ENCODE results near the gene MDFI. TPM values are rescaled to one million over a fixed set of nuclear protein-coding genes. Genes with fewer than 3 reads are reported as not detected.

The MDFI gene
- total RNA-seq, 1 experiment from 2014 or later = 19.4 TPM

GRCh38 chr6:41673704-41674000 is 35.4 kb downstream of the MDFI start:
- Histone ChIP-seq H3K9me3 (ENCODE audit: insufficient read depth, low read depth) (no peaks in the 10 kb centered on the region), H3K27me3 (ENCODE audit: insufficient read depth, low read depth) (peaks cover 58% of the 10 kb centered on the region), H3K4me1 (replicated peaks; ENCODE audit: insufficient read depth) (no peaks in the 10 kb centered on the region), H3K4me2 (no peak overlapping the region), H3K9me2 (ENCODE audit: insufficient read depth) (no peaks in the 10 kb centered on the region), H3K4me3 (no peak overlapping the region), H3K27ac (no peak overlapping the region), H4K20me1 (ENCODE audit: insufficient read depth) (no peaks in the 10 kb centered on the region), H3F3A (ENCODE audit: insufficient read depth, low read depth) (no peaks in the 10 kb centered on the region), H2AFZ (no peak overlapping the region), H3K79me2 (ENCODE audit: low read depth) (no peaks in the 10 kb centered on the region), H3K36me3 (ENCODE audit: low read depth) (no peaks in the 10 kb centered on the region)
- CTCF ChIA-PET = interaction anchor here (0.6 kb wide), 1 partner anchor 71 kb away, joined by 3 read pairs; no protein-coding TSS in a partner anchor
- no peak for DNase-seq
- intact Hi-C loops (cut with micrococcal nuclease; ENCODE audit: unreplicated experiment) = no loop called here
- TF ChIP-seq CTCF (conservative IDR thresholded peaks at IDR 0.05) (no peak), EZH2 (IDR thresholded peaks at IDR 0.05; ENCODE audit: low read depth) (no peak)
- BruUV-seq (replicated peaks) = no TSS peak
- POLR2A ChIA-PET (ENCODE audit: unreplicated experiment) = no interaction called here

- CTCF ChIA-PET = no interaction called here
- Histone ChIP-seq H3K4me3 (no peak overlapping the region), H2AFZ (no peak overlapping the region), H3K27me3 (ENCODE audit: insufficient read depth, low read depth) (peaks cover 51% of the 10 kb centered on the region), H3K27ac (no peak overlapping the region), H3K36me3 (ENCODE audit: low read depth) (no peaks in the 10 kb centered on the region), H3K9me3 (ENCODE audit: insufficient read depth, low read depth) (no peaks in the 10 kb centered on the region), H3K79me2 (ENCODE audit: low read depth) (no peaks in the 10 kb centered on the region), H3K4me1 (replicated peaks; ENCODE audit: insufficient read depth) (no peaks in the 10 kb centered on the region), H3K4me2 (no peak overlapping the region), H4K20me1 (ENCODE audit: insufficient read depth) (no peaks in the 10 kb centered on the region), H3F3A (ENCODE audit: insufficient read depth, low read depth) (no peaks in the 10 kb centered on the region), H3K9me2 (ENCODE audit: insufficient read depth) (no peaks in the 10 kb centered on the region)
- no TSS peak for BruUV-seq (replicated peaks)
- POLR2A ChIA-PET (ENCODE audit: unreplicated experiment) = no interaction called here
- TF ChIP-seq EZH2 (IDR thresholded peaks at IDR 0.05; ENCODE audit: low read depth) = no peak
- no peak for TF ChIP-seq CTCF (conservative IDR thresholded peaks at IDR 0.05)
- intact Hi-C loops (cut with micrococcal nuclease; ENCODE audit: unreplicated experiment) = no loop called here
- no peak for DNase-seq
Observed at GRCh38 chr6:41674231-41675000, 36.1 kb downstream of the MDFI start.

- no peak for DNase-seq
- intact Hi-C loops (cut with micrococcal nuclease; ENCODE audit: unreplicated experiment) = no loop called here
- Histone ChIP-seq H3K79me2 (ENCODE audit: low read depth) (no peaks in the 10 kb centered on the region), H3K4me3 (no peak overlapping the region), H3K4me1 (replicated peaks; ENCODE audit: insufficient read depth) (no peaks in the 10 kb centered on the region), H3K4me2 (no peak overlapping the region), H3F3A (ENCODE audit: insufficient read depth, low read depth) (no peaks in the 10 kb centered on the region), H2AFZ (no peak overlapping the region), H3K9me2 (ENCODE audit: insufficient read depth) (no peaks in the 10 kb centered on the region), H3K9me3 (ENCODE audit: insufficient read depth, low read depth) (no peaks in the 10 kb centered on the region), H3K36me3 (ENCODE audit: low read depth) (no peaks in the 10 kb centered on the region), H3K27ac (no peak overlapping the region), H4K20me1 (ENCODE audit: insufficient read depth) (no peaks in the 10 kb centered on the region), H3K27me3 (ENCODE audit: insufficient read depth, low read depth) (peaks cover 42% of the 10 kb centered on the region)
- BruUV-seq (replicated peaks) = no TSS peak
- CTCF ChIA-PET = no interaction called here
- POLR2A ChIA-PET (ENCODE audit: unreplicated experiment) = interaction anchor here (0.6 kb wide), 1 partner anchor 115 kb away, joined by 3 read pairs; no protein-coding TSS in a partner anchor
- TF ChIP-seq CTCF (conservative IDR thresholded peaks at IDR 0.05) = no peak
Observed at GRCh38 chr6:41675176-41675775, 37.0 kb downstream of the MDFI start.

Data from PC-9 (cell line).